Testis (tissue), 2 donors: ENCODE measurements around the gene KMT2A.

Experiments used
- CTCF ChIP-seq, 3 experiments: fragments of 450-650 bp in 2 of 3; fragments of 200-600 bp in 1 of 3; sonication (generic) in 1 of 3; IDR thresholded peaks; one replicate each; pipeline ENCODE4 v1.5.1; 2016 to 2019; ENCODE audit warnings: antibody characterized with exemption in 3 of 3, mild to moderate bottlenecking in 2 of 3, moderate library complexity in 1 of 3
- POLR2A ChIP-seq: fragments of 450-650 bp; IDR thresholded peaks from one replicate; pipeline ENCODE4 v1.6.1; 2017; ENCODE audit warnings: antibody characterized with exemption, mild to moderate bottlenecking, moderate library complexity

- TF ChIP-seq CTCF (IDR thresholded peaks at IDR 0.05) (no peak), POLR2A (no peak)
Observed at GRCh38 chr11:118447423-118447822, 11.1 kb downstream of the KMT2A start.
